IMR-90 (cell line): ENCODE data around the gene RARRES2. TPM values are rescaled to one million over a fixed set of nuclear protein-coding genes. Genes with fewer than 3 reads are reported as not detected.

Experiments used
- polyA plus RNA-seq, 3 experiments: library from polyadenylated mRNA; depleted of rRNA; stranded (reverse); fragments of >200 nt; gene quantifications; 2 replicates each; pipeline ENCODE4 v1.2.3, GENCODE V29; 2012; ENCODE audit warnings: low replicate concordance in 1 of 3
- total RNA-seq: library from RNA; depleted of rRNA; stranded (reverse); fragments of >200 nt; gene quantifications from 2 replicates; pipeline ENCODE4 v1.2.3, GENCODE V29; 2012; rRNA removed

The RARRES2 gene
- total and polyA plus RNA-seq, 2 of the 4 experiments (the other 2 are of a cell fraction), result 1.6 TPM; not detected in 1

Other genes with a start within 250 kb of the RARRES2 start
- gene LRRC61, start 18.3 kb downstream of the RARRES2 start, total RNA-seq, result not detected in 2 replicates
- gene LRRC61, start 18.3 kb downstream of the RARRES2 start, polyA plus RNA-seq (2012; rRNA removed), result 0.06 and 0.07 TPM in 2 replicates
- not detected in 2 replicates for gene ACTR3C, start 18.1 kb downstream of the RARRES2 start, total RNA-seq
- not detected in 2 replicates for gene ACTR3C, start 18.1 kb downstream of the RARRES2 start, polyA plus RNA-seq (2012; rRNA removed)
- gene REPIN1, start 27.2 kb upstream of the RARRES2 start, total RNA-seq, result 19.4 and 20.6 TPM in 2 replicates
- gene REPIN1, start 27.2 kb upstream of the RARRES2 start, polyA plus RNA-seq (2012; rRNA removed), result 50.6 and 59.7 TPM in 2 replicates
- gene ZNF775, start 37.7 kb upstream of the RARRES2 start, total RNA-seq, result 1.4 TPM in 2 replicates
- 2.6 and 4.0 TPM in 2 replicates for gene ZNF775, start 37.7 kb upstream of the RARRES2 start, polyA plus RNA-seq (2012; rRNA removed)
- not detected in 2 replicates for gene GIMAP8, start 109.0 kb upstream of the RARRES2 start, total RNA-seq
- gene GIMAP8, start 109.0 kb upstream of the RARRES2 start, polyA plus RNA-seq (2012; rRNA removed), result not detected in 2 replicates
- not detected in 2 replicates for gene GIMAP7, start 173.2 kb upstream of the RARRES2 start, total RNA-seq
- gene GIMAP7, start 173.2 kb upstream of the RARRES2 start, polyA plus RNA-seq (2012; rRNA removed), result not detected in 2 replicates
- not detected in 2 replicates for gene GIMAP4, start 225.8 kb upstream of the RARRES2 start, total RNA-seq
- not detected in 2 replicates for gene GIMAP4, start 225.8 kb upstream of the RARRES2 start, polyA plus RNA-seq (2012; rRNA removed)